Posterior vena cava (tissue), 2 donors: ENCODE measurements around the gene PPFIA1. TPM values are rescaled to one million over a fixed set of nuclear protein-coding genes. Genes with fewer than 3 reads are reported as not detected.
"Not testable (repeated sequence)": the region's sequence is repeated elsewhere in the genome, so short reads cannot be mapped to it uniquely, and the experiment has no call there.

ENCODE experiments used
- DNase-seq: peaks from one replicate; pipeline ENCODE4 v3.0.0-alpha.2; 2020; ENCODE audit warnings: low spot score
- intact Hi-C, 2 donors: fragments of 100-400 bp; cut with DNase I; formaldehyde crosslinking; loops; one replicate each; pipeline versions ENCODE4 v1.14.1 to v1.14.2; 2022 to 2023
- total RNA-seq, 2 donors: library from RNA; stranded (reverse); fragmentation: NEBNext Ultra II Directional; extraction: Animal tissue kit (Norgen Biotek cat#: 25700); gene quantifications; one replicate each; pipeline ENCODE4 v1.2.1, GENCODE V29; 2021
- donor health status: DM: yes; HTN: yes; CAD: no.
- donor health status: DM: yes; HTN: yes; CAD: no.

The PPFIA1 gene
- total RNA-seq, 2 donors from 2014 or later: 53.7 to 55.3 TPM

GRCh38 chr11:70315716-70316115, 45.2 kb downstream of the PPFIA1 start:
- no peak for DNase-seq
- intact Hi-C loops: no loop called here

GRCh38 chr11:70317581-70318305, 47.3 kb downstream of the PPFIA1 start:
- DNase-seq: no peak
- intact Hi-C loops: no loop called here

- intact Hi-C loops: no loop called here
- no peak for DNase-seq
These were observed 49.0 kb downstream of the PPFIA1 start for GRCh38 chr11:70319396-70320076.

GRCh38 chr11:70322666-70323065, 52.2 kb downstream of the PPFIA1 start:
- intact Hi-C loops: no loop called here
- no peak for DNase-seq

GRCh38 chr11:70323806-70324205, 53.3 kb downstream of the PPFIA1 start:
- DNase-seq: peak; percentile 10
- intact Hi-C loops: no loop called here

GRCh38 chr11:70324376-70325115, 54.1 kb downstream of the PPFIA1 start:
- peak; percentile 67 for DNase-seq
- intact Hi-C loops: no loop called here

- no peak for DNase-seq
- intact Hi-C loops: no loop called here
These were observed 55.3 kb downstream of the PPFIA1 start for GRCh38 chr11:70325824-70326223.

- intact Hi-C loops: no loop called here
- no peak for DNase-seq
These were observed 55.9 kb downstream of the PPFIA1 start for GRCh38 chr11:70326365-70326811.

- peak; percentile 17 for DNase-seq
- intact Hi-C loops: no loop called here
These were observed 56.3 kb downstream of the PPFIA1 start for GRCh38 chr11:70326833-70327232.

GRCh38 chr11:70327717-70328116, 57.2 kb downstream of the PPFIA1 start:
- intact Hi-C loops: no loop called here
- peak; percentile 5 for DNase-seq

GRCh38 chr11:70328556-70328955, 58.1 kb downstream of the PPFIA1 start:
- DNase-seq: no peak
- intact Hi-C loops: no loop called here

GRCh38 chr11:70331320-70331843, 60.9 kb downstream of the PPFIA1 start:
- intact Hi-C loops: not testable (repeated sequence)
- DNase-seq: peak; percentile 28

GRCh38 chr11:70331901-70332300, 61.4 kb downstream of the PPFIA1 start:
- intact Hi-C loops: no loop called here
- DNase-seq: peak; percentile 47

- intact Hi-C loops: no loop called here
- no peak for DNase-seq
These were observed 62.1 kb downstream of the PPFIA1 start for GRCh38 chr11:70332567-70332966.

- peak; percentile 70 for DNase-seq
- intact Hi-C loops: no loop called here
These were observed 62.8 kb downstream of the PPFIA1 start for GRCh38 chr11:70333261-70333660.

- peak; percentile 36 for DNase-seq
- intact Hi-C loops: no loop called here
These were observed 64.0 kb downstream of the PPFIA1 start for GRCh38 chr11:70334351-70334995.

GRCh38 chr11:70335511-70335910, 65.0 kb downstream of the PPFIA1 start:
- intact Hi-C loops: no loop called here
- DNase-seq: no peak

- intact Hi-C loops: no loop called here
- DNase-seq: peak; percentile 44
These were observed 68.1 kb downstream of the PPFIA1 start for GRCh38 chr11:70338594-70338993.

GRCh38 chr11:70339066-70339465, 68.6 kb downstream of the PPFIA1 start:
- intact Hi-C loops: no loop called here
- peak; percentile 23 for DNase-seq
